Measurements from ENCODE around the gene SV2A. TPM values are rescaled to one million over a fixed set of nuclear protein-coding genes. Genes with fewer than 3 reads are reported as not detected.

The SV2A gene, protein sequence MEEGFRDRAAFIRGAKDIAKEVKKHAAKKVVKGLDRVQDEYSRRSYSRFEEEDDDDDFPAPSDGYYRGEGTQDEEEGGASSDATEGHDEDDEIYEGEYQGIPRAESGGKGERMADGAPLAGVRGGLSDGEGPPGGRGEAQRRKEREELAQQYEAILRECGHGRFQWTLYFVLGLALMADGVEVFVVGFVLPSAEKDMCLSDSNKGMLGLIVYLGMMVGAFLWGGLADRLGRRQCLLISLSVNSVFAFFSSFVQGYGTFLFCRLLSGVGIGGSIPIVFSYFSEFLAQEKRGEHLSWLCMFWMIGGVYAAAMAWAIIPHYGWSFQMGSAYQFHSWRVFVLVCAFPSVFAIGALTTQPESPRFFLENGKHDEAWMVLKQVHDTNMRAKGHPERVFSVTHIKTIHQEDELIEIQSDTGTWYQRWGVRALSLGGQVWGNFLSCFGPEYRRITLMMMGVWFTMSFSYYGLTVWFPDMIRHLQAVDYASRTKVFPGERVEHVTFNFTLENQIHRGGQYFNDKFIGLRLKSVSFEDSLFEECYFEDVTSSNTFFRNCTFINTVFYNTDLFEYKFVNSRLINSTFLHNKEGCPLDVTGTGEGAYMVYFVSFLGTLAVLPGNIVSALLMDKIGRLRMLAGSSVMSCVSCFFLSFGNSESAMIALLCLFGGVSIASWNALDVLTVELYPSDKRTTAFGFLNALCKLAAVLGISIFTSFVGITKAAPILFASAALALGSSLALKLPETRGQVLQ
- total RNA-seq: 38.3 TPM

DNA sequence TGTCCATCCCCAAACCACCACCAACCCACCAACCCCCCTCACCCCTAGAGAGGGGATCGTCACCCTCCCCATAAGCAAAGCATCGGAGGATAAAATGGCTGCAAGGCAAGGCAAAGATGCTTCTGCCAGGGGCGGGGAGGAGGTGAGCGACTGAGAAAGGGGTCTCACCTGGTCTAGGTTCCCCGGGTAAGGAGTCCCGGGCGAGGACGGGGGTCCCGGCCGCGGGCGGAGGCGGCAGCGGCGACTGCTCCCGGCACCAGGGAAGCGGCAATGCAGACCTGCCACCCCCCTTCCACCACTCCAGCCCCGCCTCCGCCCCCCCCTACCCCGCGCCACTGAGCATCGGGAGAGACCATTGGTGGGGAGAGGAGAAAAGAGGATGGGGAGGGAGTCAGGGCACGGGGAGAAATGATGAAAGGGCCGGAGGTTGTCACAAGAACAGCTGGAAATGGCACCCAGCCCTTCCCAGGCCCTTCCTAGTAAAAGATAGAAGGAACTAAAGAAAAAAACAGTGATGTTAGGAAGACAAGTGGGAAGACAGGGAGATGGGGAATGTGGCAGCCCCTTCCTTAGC, at the start of gene SV2A:
Gene SV2A (minus strand): TSS at position 274 of the 574 bp plus-strand sequence. CDS start 4,004 bp downstream, outside the sequence.

GRCh38 chr1:149936170-149936991, 18.7 kb upstream of the SV2A start, which contains the start of gene MTMR11:
TSS of gene MTMR11 (minus strand) at chr1:149936879. CDS start at chr1:149936647, 232 bp downstream.

DNA sequence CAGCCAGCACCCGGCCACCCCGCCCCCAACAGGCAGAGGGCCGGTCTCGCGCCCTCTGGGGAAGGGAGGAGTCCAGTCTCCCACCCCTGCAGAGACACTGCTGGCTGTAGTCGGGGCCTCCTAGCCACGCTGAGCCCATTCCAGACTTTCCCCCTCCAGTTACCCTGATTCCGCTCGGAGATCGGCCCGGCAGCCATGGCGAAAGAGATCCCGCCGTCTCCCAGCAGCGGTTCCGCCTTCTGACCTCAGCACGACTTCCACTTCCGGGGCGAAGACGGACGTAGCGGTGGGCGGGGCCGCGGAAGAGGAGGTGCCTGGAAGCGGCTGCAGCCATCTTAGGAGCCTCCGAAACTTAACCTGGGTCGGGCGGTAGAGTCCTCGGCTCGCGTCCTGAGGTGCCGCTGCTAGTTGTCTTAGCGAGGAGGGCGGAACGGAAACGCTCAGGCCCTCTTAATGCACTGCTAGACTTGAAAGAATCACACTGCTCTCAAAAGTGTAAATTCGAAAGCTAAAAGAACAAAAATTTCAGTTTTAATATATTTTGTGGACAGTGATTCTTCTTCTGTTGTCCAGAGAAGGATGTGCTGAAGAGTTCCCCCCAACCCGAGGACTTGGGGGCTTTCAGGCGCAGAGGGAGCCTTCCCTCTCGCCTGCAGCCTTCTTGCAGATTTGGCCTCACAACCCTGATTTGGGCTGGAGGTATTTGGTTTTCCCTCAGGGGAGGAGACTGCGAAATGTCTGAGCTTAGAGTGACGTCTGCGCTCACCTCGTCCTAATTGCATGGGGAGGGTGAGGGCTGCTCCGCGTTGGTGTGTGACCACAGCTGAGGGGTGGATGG, 10.1 kb upstream of the SV2A start, which contains the start of gene SF3B4:
Gene SF3B4 (minus strand): TSS at position 241 of the 838 bp plus-strand sequence. CDS start 44 bp downstream, at position 197.

GRCh38 chr1:149899460-149900284, 18.0 kb downstream of the SV2A start, which contains the start of gene BOLA1:
TSS of gene BOLA1 (plus strand) at chr1:149899568. CDS start at chr1:149900060, 492 bp downstream.

Other genes starting within 250 kb of the SV2A start
- 3.4 TPM for gene FCGR1A, start 135.2 kb downstream of the SV2A start, total RNA-seq
- gene BOLA1, start 18.3 kb downstream of the SV2A start, total RNA-seq: 18.4 TPM
- gene SF3B4, start 10.0 kb upstream of the SV2A start, total RNA-seq: 13.3 TPM
- 17.9 TPM for gene MTMR11, start 19.0 kb upstream of the SV2A start, total RNA-seq
- gene OTUD7B, start 92.9 kb upstream of the SV2A start, total RNA-seq: 31.3 TPM
- gene VPS45, start 149.9 kb upstream of the SV2A start, total RNA-seq: 83.2 TPM
- 35.0 TPM for gene PLEKHO1, start 232.1 kb upstream of the SV2A start, total RNA-seq